NCI-H748 (cell line): ENCODE results near the gene MECR.

ENCODE experiments used
- DNase-seq: peaks from one replicate; lab custom pipeline; 2025; ENCODE audit not compliant: unreplicated experiment; lab: John Stamatoyannopoulos, UW

MECR gene, protein sequence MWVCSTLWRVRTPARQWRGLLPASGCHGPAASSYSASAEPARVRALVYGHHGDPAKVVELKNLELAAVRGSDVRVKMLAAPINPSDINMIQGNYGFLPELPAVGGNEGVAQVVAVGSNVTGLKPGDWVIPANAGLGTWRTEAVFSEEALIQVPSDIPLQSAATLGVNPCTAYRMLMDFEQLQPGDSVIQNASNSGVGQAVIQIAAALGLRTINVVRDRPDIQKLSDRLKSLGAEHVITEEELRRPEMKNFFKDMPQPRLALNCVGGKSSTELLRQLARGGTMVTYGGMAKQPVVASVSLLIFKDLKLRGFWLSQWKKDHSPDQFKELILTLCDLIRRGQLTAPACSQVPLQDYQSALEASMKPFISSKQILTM

GRCh38 chr1:29230553-29231378 is at the start of gene MECR:
Gene MECR, minus strand, starts transcription at chr1:29230934. Its CDS starts 28 bp downstream, at chr1:29230906.
- DNase-seq = peak; percentile 84

DNA sequence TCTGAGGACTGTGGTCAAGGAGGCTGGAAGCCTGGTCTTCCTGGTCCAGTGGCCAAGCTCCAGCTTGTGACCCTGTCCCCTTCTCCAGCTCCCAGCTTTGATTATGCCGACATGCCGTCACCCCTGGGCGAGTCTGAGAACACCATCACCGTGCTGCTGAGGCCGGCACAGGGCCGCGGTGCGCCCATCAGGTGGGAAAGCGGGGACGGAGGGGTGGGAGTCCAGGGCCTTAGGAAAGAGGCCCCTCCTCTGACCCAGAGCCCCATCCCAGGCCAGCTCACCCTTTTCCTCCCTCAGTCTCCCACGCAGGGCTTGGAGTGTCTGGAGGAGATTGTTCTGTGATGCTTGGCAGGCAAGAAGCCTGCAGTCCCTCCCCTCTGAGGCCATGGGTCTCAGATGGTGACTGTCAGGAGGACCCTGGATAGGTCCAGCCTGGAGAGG is 49.2 kb upstream of the MECR start:
- no peak for DNase-seq

DNA sequence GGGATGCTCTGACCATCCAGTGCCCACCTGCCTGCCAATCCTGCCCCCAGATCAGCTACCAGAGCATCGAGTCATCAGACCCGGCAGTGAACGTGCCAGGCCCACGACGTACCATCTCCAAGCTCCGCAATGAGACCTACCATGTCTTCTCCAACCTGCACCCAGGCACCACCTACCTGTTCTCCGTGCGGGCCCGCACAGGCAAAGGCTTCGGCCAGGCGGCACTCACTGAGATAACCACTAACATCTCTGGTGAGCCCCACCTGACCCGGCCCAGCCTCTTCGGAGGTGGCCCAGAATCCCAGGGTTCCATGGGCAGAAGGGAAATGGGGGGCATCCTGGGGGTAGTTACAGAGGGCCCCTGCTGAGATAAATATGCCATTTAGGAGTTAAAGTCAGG is 48.7 kb upstream of the MECR start:
- no peak for DNase-seq

DNA sequence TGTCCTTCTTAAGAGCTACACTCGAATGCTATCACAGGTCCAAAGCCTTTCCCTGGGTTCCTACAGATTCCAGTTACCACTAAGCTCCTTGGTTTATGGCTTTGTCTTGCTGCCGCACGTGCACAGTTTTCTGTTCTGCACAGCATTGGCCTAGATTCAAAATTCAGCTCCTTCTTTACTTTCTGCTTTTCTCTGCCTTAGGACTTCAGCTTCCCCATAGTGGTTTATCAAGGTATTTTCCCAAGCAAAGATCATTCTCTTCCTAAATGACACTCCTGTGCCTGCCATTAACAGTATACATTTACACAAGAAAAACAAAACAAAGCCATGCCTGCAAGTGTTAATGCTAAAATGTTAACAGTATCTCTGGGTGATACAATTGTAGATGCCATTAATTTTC is 47.4 kb upstream of the MECR start:
- DNase-seq = no peak

DNA sequence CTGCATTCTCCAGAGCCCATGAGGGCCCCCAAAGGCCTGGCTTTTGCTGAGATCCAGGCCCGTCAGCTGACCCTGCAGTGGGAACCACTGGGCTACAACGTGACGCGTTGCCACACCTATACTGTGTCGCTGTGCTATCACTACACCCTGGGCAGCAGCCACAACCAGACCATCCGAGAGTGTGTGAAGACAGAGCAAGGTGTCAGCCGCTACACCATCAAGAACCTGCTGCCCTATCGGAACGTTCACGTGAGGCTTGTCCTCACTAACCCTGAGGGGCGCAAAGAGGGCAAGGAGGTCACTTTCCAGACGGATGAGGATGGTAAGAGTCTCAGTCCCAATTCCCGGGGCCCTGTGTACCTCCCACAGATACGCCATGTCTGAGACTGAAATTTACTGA is 44.7 kb upstream of the MECR start:
- DNase-seq = no peak

- DNase-seq = no peak
Observed at GRCh38 chr1:29272147-29272907, 41.6 kb upstream of the MECR start.

DNA sequence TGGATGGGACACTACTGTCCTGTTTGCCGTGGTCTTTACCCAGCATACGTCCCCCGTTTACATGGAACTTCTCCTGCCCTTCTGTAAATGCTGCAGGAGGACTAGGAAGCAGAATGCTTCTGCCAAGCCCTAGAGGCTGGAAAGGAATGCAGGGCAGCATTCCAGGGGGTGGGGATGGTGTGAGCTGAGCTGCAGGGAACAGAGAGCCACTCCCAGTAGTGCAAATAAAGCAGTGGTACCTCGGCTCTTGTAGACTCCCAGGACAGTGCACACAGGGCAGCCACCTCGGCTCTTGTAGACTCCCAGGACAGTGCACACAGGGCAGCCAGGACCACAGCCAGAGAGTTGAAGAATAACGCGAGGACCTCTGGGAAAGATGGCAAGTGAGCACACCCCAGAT is 41.0 kb upstream of the MECR start:
- peak; percentile 8 for DNase-seq

DNA sequence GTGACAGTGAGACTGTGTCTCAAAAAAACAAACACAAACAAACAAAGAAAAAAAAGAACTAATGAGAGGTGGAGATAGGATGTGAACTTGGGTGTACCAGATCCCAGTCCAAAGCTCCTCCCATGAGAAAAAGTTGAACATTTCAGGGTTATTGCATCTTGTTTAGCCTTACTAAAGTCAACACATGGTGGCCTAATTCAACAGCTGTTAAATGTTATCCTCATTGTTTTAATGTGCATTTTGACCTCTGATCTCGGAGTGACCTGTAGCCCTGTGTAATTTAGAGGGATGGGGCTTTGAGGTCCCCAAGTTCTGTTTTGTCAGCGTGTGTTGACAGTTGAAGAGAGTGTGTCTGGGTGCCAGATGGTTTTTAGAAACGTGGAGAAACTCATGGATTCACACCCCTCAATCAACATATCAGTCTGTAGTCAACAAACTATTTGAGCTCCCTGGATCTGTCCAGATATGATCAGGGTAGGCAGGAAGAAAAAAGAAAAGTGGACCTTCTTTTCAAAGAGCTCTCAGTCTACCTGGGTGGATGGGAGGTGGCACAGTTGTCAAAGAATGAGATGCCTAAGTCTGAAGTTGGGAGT is 40.3 kb upstream of the MECR start:
- no peak for DNase-seq

DNA sequence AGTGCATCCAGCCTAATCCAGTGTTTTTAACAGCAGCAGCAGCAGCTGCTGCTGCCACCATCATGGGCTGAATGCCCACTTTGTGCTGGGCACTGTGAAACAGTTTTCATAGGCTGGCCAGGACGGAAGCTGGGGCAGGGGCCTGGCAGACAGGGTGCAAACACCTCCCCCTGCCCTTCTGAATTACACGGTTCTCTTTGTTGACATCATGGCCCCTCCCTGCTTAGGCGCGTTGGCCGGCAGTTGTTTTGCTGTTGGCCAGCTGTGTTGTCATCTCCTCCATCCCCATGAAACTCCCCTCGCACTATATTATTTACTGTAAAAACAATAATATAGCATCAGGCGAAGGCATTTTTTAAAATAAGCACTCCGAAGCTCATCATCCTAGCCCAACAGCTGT is 38.6 kb upstream of the MECR start:
- DNase-seq = no peak

DNA sequence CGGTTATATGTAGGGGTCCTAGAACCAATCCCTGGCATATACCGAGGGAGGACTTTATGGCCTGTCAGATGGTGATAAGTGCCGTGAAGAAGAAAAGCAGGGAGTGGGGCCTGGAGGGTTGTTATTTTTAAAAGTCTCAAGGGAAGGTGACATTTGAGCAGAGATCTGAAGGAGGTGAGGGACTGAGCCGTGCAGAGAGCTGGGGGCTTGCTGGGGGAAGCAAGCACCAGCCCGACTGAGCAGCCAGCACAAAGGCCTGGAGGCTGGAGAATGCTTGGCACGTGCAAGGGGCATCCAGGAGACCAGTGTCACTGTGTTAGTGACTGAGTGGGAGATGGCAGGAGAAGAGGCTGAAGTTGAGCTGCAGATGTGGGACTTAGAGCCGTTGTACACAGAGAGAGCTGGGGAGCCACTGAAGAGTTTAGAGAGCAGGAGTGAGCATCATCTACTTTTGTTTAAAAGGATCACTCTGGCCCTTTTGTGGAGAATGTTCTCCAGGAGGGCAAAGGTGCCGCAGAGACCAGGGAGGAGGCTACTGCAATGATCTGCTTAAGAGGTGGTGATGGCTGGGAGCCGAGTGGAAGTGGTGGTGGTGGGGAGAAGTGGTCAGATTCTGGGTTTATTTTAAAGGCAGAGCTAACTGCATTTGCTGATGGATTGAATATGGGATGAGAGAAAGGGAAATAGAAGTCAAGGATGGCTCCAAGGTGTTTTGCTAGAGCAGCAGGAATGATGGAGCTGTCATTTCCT is 36.8 kb upstream of the MECR start:
- DNase-seq = no peak

DNA sequence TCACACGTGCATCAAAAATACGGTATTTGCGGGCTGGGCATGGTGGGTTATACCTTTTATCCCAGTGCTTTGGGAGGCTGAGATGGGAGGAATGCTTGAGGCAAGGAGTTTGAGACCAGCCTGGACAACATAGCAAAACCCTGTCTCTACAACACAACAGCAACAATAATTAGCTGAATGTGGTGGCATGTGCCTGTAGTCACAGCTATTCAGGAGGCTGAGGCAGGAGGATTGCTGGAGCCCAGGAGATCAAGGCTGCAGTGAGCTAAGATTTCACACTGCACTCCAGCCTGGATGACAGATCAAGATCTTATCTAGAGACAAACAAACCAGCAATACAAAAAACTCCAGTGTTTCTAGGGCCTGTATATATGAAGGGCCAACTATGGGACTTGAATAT is 36.2 kb upstream of the MECR start:
- DNase-seq = no peak

GRCh38 chr1:29264773-29265389 is 34.1 kb upstream of the MECR start:
- no peak for DNase-seq

GRCh38 chr1:29260531-29260930 is 29.8 kb upstream of the MECR start:
- DNase-seq = no peak

DNA sequence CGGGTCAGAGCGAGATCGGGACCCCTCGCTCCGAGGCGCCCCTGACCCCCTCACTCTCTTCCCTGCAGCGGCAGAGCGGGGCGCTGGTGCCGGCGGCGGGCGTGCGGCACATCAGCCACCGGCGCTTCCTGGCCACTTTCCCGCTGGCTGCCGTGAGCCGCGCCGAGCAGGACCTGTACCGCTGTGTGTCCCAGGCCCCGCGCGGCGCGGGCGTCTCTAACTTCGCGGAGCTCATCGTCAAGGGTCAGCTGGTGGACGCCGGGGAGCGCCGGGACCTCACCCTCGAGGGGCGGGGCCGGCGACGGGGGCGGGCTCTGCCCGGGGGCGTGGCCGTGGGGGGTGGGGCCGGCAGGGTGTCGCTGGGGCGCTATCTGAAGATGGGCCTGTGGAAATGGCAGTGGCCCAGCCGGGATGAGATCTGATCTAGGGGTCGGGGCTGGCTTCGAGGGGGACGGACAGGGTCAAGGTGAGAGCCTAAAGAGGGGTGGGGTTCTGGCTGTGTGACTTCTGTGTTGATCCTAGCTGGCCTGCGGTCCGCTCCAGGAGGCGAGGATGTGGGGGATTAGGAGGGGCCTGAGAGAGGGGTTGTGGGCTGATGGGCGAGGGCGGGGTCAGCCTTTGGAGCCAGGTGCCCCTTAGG is 29.2 kb upstream of the MECR start:
- peak; percentile 43 for DNase-seq

DNA sequence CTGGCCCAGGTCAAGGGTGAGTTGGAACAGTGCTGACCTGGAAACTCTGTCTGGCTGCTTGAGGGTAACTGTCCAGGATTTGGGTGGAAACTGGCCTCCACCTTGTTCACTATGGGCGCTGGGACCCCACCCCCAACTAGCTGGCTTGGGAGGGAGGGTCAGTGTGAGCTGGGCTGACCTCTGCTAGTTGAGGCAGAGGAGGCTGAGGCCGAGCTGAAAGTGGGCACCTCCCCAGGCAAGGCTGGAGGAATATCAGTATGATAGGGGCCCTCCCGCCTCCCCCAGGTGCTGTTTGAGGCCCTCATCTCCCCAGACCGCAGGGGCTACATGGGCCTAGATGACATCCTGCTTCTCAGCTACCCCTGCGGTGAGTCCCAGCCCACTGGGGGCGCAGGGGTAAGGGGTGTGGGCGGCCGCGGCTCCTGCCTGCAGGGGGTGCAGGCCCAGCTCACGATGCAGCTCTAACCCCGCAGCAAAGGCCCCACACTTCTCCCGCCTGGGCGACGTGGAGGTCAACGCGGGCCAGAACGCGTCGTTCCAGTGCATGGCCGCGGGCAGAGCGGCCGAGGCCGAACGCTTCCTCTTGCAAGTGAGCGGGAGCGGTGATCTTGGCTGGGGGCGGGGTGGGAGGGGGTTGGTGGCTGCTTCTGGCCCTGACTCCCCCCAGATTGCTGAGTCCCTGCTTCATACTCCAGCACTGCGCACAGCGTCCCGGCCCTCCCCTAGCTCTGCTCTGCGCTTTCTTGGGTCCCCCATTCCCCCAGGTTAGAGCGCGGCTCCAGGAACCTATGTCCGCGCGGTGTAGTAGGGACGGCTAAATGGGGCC is 28.5 kb upstream of the MECR start:
- no peak for DNase-seq

GRCh38 chr1:29258189-29258975 is 27.6 kb upstream of the MECR start:
- DNase-seq = no peak

DNA sequence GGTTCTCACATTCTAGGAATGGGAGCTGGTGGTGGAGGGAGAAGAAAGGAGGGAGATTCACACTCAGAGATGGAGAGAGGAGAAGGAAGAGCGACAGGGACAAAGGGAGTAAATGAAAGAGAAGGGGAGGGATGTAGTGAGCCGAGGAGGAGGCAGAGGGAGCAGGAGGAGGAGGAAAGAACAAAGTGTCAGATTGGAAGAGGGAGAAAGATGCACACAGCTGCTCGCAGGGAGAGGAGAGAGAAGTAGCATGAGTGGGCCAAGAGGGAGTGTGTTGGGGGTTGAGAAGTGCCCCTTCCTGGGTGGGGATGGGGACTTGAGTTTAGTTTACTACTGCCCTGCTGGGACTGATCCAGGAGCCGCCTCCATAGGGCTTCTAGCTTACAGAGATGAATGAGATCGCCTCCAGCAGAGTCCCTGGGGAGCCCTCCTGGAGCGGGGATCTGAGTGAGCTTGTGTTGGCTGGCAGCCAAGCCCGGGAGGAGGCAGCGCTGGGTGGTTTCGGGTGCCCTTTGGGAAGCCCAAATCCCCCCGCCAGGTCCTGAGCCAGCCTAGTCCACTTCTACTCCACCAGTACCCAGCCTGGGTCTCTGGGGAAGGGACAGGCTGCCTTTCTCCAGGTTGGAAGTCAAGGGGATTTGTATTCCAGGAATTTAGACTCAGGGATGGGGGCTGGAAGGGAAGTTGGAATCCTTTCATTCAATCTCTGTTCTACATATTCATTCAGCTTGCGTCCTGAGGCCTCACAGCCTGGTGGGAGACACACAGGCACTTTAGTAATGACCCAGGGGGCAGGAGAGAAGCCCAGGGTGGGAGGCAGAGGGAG is 26.5 kb upstream of the MECR start:
- DNase-seq = no peak
